Type B pancreatic cell (in vitro differentiated cells): ENCODE measurements around the gene MRTO4. TPM values are rescaled to one million over a fixed set of nuclear protein-coding genes. Genes with fewer than 3 reads are reported as not detected.

ENCODE experiments used
- DNase-seq: peaks from one replicate; pipeline ENCODE4 v3.0.0; 2021; ENCODE audit warnings: mixed read lengths; ENCODE audit not compliant: unreplicated experiment; ENCODE audit errors: extremely low spot score
- H3K27ac Mint-ChIP-seq: 2 replicates; pipeline ENCODE4 v1.8.0; 2021; ENCODE audit warnings: mild to moderate bottlenecking, mixed read lengths
- H3K27me3 Mint-ChIP-seq: 2 replicates; pipeline ENCODE4 v1.8.0; 2021; ENCODE audit warnings: mixed read lengths
- H3K36me3 Mint-ChIP-seq: 2 replicates; pipeline ENCODE4 v1.8.0; 2021; ENCODE audit warnings: mixed read lengths
- H3K4me1 Mint-ChIP-seq: one replicate; pipeline ENCODE4 v1.8.0; 2021; ENCODE audit warnings: mixed read lengths; ENCODE audit not compliant: unreplicated experiment
- H3K4me3 Mint-ChIP-seq: 2 replicates; pipeline ENCODE4 v1.8.0; 2021; ENCODE audit warnings: mild to moderate bottlenecking, mixed read lengths
- H3K9me3 Mint-ChIP-seq: 2 replicates; pipeline ENCODE4 v1.8.0; 2021; ENCODE audit warnings: mixed read lengths
- CTCF ChIP-seq: fragments of 200-600 bp; sonication (generic); conservative IDR thresholded peaks from 2 replicates; pipeline ENCODE4 v1.5.0; 2021; ENCODE audit warnings: antibody characterized with exemption, mild to moderate bottlenecking
- total RNA-seq: library from RNA; stranded (reverse); gene quantifications from 2 replicates; pipeline ENCODE4 v1.2.1, GENCODE V29; 2021; ENCODE audit warnings: low replicate concordance

The MRTO4 gene
- total RNA-seq, 1 donor from 2014 or later, result 43.3 TPM

- Mint-ChIP-seq H3K27ac (no peak overlapping the region), H3K27me3 (no peaks in the 10 kb centered on the region), H3K9me3 (no peaks in the 10 kb centered on the region), H3K4me1 (peaks cover 20% of the 10 kb centered on the region), H3K36me3 (peaks cover 3% of the 10 kb centered on the region), H3K4me3 (no peak overlapping the region)
- no peak for TF ChIP-seq CTCF
- DNase-seq, result no peak
These were observed 45.8 kb upstream of the MRTO4 start for GRCh38 chr1:19205845-19206244.

DNA sequence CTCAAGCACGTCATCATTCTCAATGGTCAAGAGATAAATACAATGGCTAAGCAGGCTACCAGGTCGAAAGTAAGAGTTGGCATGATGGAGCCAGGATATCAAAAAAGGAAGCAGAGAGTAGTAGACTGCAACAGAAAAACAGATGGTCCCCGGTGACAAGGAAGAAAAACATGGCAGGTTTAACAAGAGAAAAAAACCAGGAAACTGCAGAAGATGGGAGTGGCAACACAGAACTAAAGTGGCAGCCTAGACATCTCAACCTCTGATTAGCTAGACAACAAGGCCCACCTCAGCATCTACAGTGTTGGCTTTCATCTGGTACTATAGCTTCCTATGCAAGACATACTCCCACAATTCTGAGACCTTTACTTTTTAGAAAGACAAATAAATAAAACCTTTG lies 44.7 kb upstream of the MRTO4 start:
- peaks cover 27% of the 10 kb centered on the region for H3K4me1 Mint-ChIP-seq
- TF ChIP-seq CTCF, result no peak
- H3K27ac Mint-ChIP-seq, result peak overlapping the region; percentile 24

DNA sequence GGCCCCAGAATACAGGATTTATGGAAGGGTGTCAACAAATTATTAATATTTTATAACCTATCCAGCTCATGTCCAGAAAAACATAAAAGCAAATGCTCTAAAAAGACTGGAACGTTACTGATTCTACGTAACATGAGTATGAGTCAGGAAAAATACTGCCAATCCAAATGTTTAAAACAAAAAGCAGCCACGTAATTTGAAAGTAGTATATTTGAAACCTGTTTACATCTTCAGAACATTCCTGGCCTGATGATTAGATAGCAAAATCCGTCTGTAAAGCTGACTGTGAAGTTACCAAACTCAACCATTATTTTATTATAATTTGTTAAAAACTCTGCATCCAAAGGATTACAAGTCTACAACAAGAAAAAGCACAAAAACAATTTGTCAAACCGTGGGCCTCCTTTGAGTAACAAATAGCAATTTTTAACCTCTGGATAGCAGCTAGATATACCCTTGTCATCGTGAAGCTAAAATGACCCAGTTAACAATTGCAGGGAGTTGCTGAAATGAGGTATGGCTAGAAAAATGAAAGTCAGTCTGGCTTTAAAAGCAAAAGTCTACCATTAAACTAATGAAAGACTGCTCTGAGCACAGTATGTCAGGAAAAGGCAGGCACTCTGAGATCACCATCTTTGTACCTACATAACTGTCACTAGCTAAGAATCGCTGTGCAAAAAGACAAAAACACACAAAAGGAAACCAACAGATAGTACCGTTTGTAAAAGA lies 42.7 kb upstream of the MRTO4 start:
- H3K27me3 Mint-ChIP-seq, result no peaks in the 10 kb centered on the region
- no peak for DNase-seq
- peak overlapping the region; percentile 94 for H3K4me3 Mint-ChIP-seq
- H3K27ac Mint-ChIP-seq, result peak overlapping the region; percentile 93
- peaks cover 3% of the 10 kb centered on the region for H3K36me3 Mint-ChIP-seq
- H3K4me1 Mint-ChIP-seq, result peaks cover 31% of the 10 kb centered on the region
- TF ChIP-seq CTCF, result no peak
- no peaks in the 10 kb centered on the region for H3K9me3 Mint-ChIP-seq

More for the DNA sequence above, 44.7 kb upstream of the MRTO4 start:
- no peaks in the 10 kb centered on the region for H3K27me3 Mint-ChIP-seq
- H3K36me3 Mint-ChIP-seq, result peaks cover 3% of the 10 kb centered on the region
- DNase-seq, result no peak
- H3K9me3 Mint-ChIP-seq, result no peaks in the 10 kb centered on the region
- peak overlapping the region; percentile 58 for H3K4me3 Mint-ChIP-seq

DNA sequence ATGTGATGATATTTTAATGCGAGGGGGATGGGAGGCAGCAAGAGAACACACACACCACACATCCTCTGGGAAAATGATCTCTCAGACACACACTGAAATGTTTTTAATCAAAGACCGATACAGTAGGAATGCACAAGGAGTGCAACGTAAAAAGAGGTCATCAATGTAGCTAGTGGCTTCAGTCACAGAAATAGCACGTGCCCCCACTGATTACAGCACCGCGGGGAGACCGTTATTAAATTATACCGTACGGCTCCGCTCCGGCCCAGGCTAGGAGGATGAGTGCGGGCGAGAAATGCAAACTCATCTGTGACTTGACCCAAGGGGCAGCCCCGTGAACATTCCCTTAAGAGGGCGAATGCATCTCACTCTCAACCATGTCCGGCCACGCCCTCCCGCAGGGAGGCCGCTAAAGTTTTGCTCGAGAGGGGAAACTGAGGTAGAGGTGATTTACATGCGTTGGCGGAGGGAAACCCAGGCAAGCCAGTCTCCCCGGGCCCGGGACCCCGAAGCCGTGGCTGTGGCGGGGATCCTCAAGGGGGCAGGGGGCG lies 42.1 kb upstream of the MRTO4 start:
- peak overlapping the region; percentile 93 for H3K27ac Mint-ChIP-seq
- no peak for DNase-seq

DNA sequence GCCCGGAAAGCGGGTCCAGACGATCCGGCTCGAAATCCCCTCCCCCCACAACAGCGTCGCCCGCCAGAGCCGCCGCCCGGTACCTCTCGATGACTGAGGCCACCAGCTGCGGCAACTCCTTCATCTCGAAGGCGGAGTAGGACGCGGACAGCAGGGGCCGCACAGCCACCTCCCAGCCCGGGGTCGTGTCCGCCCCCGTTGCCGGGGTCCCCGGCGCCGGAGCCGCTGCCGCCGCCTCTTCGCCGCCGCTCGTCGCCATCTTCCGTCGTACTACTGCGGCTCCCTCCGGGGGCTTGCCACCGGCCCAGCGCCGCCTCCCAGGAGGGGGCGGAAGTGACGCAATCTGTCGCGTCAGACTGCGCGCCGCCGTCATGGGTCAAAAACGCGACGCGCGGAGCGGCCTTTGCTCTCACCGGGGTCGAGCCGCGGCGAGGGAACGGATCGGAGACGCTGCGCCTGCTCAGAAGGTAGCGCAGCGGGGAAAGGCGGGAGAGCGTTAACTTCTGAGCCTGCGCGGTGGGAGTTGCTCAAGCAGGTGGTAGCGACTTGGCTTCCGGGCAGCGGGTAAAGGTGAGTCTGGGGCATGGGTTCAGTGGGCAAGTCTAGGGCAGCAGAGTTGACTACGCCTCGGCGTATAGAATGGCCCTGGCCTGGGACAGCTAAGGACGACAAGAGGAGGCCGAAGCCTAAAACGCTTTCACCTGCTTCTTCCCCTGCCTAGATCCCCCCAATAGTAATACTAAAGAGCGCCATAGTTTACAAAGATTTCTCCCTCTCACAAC lies 41.4 kb upstream of the MRTO4 start, which contains the start of gene UBR4:
Gene UBR4 (minus strand): TSS at position 277 of the 782 bp plus-strand sequence. CDS start 18 bp downstream, at position 259.
- DNase-seq, result peak; percentile 96
- peak within 1 kb of the TSS; percentile 99 for H3K27ac Mint-ChIP-seq
- H3K36me3 Mint-ChIP-seq, result peaks cover 4% of the 10 kb centered on the region
- no peaks in the 10 kb centered on the region for H3K9me3 Mint-ChIP-seq
- H3K27me3 Mint-ChIP-seq, result no peaks in the 10 kb centered on the region
- H3K4me1 Mint-ChIP-seq, result peaks cover 31% of the 10 kb centered on the region
- no peak for TF ChIP-seq CTCF
- H3K4me3 Mint-ChIP-seq, result peak within 1 kb of the TSS; percentile 94

More for the DNA sequence above, 42.1 kb upstream of the MRTO4 start:
- Mint-ChIP-seq H3K9me3 (no peaks in the 10 kb centered on the region), H3K4me3 (peak overlapping the region; percentile 94), H3K36me3 (peaks cover 3% of the 10 kb centered on the region), H3K4me1 (peaks cover 31% of the 10 kb centered on the region), H3K27me3 (no peaks in the 10 kb centered on the region)
- TF ChIP-seq CTCF, result no peak
